GM21360 (cell line): Measurements from ENCODE around the gene PRDM1.

Experiments used
- ATAC-seq: cut with Tn5 transposase; IDR thresholded peaks from one replicate; pipeline ENCODE4 v1.9.1; 2021; ENCODE audit warnings: mild to moderate bottlenecking, moderate library complexity; ENCODE audit not compliant: unreplicated experiment

PRDM1 gene

DNA sequence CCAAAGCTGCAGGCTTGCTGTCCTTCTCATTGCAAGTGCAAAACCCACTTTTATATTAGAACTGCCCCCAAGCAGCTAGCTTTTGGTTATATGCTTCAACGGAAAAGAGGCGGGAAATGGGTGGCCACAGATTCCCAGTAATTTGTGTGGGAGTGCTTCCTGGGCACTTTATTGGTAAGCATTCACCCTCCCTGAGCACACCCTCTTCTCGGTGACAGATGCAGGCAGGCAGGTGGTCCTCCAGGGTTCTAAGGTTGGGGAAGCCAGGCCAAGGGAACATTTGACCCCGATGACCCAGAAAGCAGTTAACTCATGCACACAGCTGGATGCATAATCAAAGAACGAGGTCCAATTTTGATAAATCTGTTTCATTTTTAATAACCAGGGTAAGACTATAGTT is 29.1 kb downstream of the PRDM1 start:
- no peak for ATAC-seq

- no peak for ATAC-seq
Measured at GRCh38 chr6:106116125-106116832, 30.1 kb downstream of the PRDM1 start.

- ATAC-seq = no peak
Measured at GRCh38 chr6:106117579-106117978, 31.4 kb downstream of the PRDM1 start.

- no peak for ATAC-seq
Measured at GRCh38 chr6:106118835-106119431, 32.8 kb downstream of the PRDM1 start.

DNA sequence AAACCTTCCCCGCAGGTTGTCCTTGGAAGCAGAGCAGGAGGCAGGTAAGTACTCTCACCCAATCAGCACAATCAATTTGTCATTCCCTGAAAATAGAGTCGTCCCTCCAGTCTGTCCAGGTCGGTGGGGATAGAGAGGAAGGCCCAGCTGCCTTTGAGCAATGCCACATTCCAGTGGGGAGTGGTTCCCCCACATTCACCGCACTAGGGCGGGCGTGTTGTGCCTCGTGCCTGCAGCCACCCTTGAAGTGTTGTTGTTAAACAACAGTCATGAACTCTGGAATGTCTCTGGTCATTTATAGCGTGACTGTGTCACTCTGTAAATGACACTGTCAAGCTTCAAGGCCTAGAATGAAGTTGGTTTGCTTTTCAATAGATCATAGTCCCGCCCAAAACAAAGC is 33.4 kb downstream of the PRDM1 start:
- no peak for ATAC-seq

GRCh38 chr6:106120006-106120405 is 33.9 kb downstream of the PRDM1 start:
- ATAC-seq = no peak

- ATAC-seq = no peak
Measured at GRCh38 chr6:106120406-106120805, 34.3 kb downstream of the PRDM1 start.

- no peak for ATAC-seq
Measured at GRCh38 chr6:106122306-106122918, 36.3 kb downstream of the PRDM1 start.

DNA sequence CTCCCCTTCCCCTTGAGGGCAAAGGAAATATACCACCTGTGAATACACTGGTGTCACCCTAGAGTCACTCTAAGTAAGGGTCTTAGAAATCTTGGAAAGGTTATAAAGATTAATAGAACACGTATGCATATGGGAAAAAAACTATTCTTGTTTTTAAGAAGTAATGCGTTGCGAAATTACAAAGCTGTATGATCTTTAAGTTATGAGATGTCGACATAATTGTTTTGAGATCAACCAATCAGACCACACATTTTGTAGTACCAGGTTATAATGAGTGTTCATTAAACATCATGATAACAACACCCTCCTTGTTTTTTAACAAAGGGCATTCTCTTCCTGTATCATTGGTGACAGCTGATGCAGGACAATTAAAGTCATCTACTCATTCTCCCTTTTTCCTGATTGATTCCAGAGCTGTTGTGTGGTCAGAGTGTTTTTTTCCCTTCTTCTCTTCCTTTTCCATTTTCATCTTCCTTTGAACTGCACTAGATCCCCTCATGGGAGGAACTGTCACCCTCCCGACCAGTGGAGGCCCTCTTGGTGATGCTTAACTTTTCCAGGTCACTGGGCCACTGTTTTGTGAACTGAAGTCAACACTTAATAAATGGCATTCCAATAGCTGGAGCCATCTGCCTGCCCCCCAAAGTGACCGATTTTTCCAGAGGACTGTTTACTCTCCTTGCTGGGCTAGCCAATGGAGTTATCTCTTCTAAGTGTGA is 37.0 kb downstream of the PRDM1 start:
- ATAC-seq = no peak

DNA sequence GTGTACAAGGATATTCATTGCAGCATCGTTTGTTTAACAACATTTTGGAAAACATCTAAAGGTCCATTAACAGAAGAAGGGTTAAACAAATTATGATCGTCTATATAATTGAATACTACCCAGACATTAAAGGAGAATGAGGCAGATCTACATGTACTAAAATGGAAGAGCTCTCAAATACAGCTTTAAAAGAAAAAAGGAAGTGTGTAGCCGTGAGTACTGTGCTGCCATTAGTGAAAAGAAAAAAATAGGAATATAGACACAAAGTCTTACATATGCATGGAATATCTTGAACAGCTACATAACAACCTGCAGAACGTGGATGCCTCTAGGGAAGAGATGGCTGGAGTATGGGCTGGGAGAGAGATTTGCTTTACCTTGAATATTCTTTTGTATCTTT is 37.9 kb downstream of the PRDM1 start:
- ATAC-seq = no peak

DNA sequence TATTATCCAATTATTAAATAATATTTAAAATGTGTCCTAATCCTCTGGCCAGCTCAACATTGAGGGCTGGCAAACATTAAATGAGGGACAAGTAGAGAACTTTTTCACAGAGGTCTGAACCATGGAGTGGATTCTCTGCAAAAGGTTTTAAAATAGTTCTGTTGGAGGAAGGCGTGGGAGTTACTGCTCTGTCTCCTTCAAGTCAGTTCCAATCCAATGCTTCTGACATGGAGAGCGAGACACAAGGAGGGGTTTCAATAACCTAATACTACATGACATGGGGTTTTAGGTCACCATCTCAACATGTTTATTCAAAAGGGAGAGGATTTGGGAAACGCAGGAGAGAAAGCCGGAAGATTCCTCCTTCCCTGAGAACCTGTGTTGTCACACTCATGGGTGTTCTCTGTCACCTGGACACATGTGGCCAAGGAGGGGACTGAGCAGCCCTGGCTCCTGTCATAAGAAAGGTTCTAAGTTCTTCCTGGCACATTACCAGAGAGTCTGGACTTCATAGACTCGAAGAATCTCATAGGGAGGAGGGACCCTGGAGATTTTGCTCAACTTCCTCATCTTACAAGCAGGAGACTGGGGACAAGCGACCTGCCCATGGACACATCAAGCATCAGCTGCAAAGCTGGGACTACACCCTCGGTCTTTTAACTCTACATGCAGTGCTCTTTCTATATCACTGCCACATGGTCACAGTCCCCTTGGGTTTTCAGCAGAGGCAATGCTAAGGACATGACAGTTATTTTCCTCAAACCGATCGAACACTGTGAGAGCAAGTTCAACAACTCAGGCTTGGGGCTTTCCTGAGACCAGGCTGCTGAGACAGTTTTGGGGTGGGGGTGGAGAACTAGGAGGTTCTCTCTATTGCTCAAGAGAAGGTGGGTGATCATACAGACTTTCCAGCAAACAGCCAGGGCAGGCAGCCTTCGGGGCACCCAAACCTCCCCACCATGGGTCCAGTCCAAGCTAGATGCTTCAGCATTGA is 38.6 kb downstream of the PRDM1 start:
- ATAC-seq = no peak

DNA sequence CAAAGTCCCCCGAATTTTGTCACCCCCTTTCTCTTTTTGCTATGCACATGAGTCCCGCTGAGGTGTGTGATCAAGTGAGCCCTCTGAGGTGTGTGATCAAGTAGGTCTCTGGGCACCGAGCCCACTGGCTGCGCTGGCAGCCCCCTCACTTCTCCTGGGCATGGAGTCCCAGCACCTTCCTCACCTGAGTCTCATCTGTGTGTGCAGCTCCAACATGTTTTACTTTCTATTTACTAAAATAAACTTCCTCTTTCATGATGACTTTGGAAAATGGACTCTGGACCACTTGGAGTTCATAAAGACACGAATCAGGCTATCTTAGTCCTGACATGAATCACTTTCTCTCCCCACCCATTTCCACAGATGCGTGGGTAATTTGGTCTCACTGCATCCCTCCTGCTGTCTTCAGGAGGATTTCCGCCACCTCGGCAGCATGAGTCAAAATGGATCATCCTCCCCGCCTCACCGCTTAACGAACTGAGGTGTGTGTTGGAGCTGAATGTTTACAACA is 39.8 kb downstream of the PRDM1 start:
- ATAC-seq = peak; percentile 41

DNA sequence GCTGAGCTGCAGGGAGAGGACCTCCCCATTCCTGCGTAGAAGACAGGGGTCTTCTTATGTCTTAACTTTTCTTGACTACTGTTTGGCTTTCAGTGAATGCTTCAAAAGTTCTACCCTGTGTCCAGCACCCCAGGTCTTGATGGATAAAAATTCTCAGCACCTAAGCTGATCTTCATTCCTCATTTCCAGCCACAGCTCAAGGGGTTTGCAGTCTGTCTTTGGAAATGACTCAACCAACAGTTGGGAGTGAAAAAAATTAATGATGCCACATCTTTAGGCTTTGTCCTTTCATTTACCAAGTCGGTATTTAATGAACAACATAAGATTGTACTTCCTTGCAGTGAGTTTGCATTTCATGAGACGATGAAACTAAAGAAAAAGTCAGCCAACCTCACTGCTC is 40.3 kb downstream of the PRDM1 start:
- ATAC-seq = no peak

- no peak for ATAC-seq
Measured at GRCh38 chr6:106128981-106129781, 43.0 kb downstream of the PRDM1 start.

DNA sequence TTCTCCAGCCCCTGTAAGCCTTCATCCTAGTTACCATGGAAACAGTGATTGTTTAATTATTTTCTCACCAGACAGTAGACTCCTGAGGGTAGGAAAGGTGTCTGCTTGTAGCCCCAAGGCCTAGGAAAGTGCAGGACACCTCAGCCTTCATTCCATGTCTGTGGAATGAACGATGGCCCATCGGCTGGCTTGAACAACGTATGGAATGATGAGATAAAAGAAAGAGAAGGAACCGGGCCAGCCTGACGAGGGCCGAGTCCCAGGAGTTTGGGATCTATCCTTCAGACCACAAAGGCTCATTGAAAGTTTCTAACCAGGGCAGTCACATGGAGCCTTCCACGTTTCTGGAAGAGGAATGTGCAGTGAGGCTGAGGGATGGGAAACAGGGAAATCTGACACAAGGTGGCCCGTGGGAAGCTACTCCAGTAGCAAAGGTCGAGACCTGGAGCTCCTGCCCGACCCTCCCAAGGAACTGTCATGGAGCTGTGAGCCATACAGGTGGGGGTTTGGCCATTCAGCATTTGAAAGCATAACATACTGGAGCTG is 46.1 kb downstream of the PRDM1 start:
- ATAC-seq = no peak

- ATAC-seq = no peak
Measured at GRCh38 chr6:106133040-106133439, 46.9 kb downstream of the PRDM1 start.

- ATAC-seq = no peak
Measured at GRCh38 chr6:106134087-106134770, 48.1 kb downstream of the PRDM1 start.

GRCh38 chr6:106134906-106135634 is 48.9 kb downstream of the PRDM1 start:
- no peak for ATAC-seq
